ENCODE data around the gene PPBP.

Gene PPBP

DNA sequence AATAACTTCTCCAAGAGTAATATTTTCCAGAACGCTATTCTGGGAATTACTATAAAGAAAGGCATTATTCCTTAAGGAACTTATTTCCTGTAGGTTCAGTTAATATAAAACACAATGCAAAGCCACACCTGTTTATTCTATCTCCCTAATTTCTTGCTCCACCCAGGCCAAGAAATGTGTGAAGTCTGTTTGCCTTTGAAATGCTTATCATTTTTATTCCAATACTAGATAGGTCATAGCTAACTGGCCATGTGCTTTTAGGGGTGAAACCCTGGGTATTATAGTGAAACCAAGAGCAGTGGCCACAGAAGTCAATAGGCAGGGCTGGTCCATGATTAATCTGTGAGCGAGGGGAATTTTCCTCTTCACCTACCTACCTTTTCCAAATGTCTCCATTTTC lies 35.7 kb upstream of the PPBP start:
- Histone ChIP-seq H3K27ac (ENCODE audit: low read length) (no peak overlapping the region), H3K79me2 (ENCODE audit: insufficient read depth, low read length) (no peaks in the 10 kb centered on the region), H3K9me3 (ENCODE audit: insufficient read depth, low read length, severe bottlenecking) (no peaks in the 10 kb centered on the region), H3K36me3 (ENCODE audit: insufficient read depth, low read length) (no peaks in the 10 kb centered on the region), H3K9ac (ENCODE audit: low read depth, low read length) (no peak overlapping the region), H3K27me3 (ENCODE audit: insufficient read depth, low read length, poor library complexity) (no peaks in the 10 kb centered on the region), H2AFZ (ENCODE audit: low read depth, low read length) (no peak overlapping the region), H4K20me1 (ENCODE audit: insufficient read depth, low read length) (no peaks in the 10 kb centered on the region), H3K4me1 (ENCODE audit: insufficient read depth, low read length) (no peaks in the 10 kb centered on the region), H3K4me2 (ENCODE audit: insufficient read depth, low read length) (no peak overlapping the region), H3K4me3 (ENCODE audit: low read depth in 1 of 2, low read length in 2 of 2) (no peak overlapping the region)
- TF ChIP-seq EZH2 (IDR thresholded peaks at IDR 0.05; ENCODE audit: borderline replicate concordance, low read depth, low read length, severe bottlenecking), result no peak
- DNase-seq (no peak), ATAC-seq (ENCODE audit: insufficient read depth, low read depth) (no peak)

DNA sequence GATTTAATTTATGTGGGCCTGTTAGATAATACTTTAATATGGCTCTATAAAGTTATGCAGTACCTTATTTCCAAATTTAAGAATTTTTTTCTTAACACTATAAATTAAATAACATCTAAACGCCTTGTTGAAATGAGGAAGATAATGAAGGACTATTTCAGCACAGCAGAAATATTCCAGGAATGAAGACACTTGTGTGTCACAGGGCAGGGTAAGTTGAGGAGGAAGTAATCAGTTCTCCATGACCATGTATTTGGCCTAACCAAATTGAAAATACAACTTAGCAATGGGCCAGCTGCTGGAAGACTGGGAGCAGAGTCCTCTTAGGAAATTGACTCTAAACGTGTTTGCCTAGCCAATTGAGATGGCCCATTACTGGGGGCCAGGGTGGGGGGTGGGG lies 33.6 kb upstream of the PPBP start:
- Histone ChIP-seq H3K27me3 (ENCODE audit: insufficient read depth, low read length, poor library complexity) (no peaks in the 10 kb centered on the region), H2AFZ (ENCODE audit: low read depth, low read length) (no peak overlapping the region), H4K20me1 (ENCODE audit: insufficient read depth, low read length) (no peaks in the 10 kb centered on the region), H3K4me2 (ENCODE audit: insufficient read depth, low read length) (no peak overlapping the region), H3K36me3 (ENCODE audit: insufficient read depth, low read length) (no peaks in the 10 kb centered on the region), H3K27ac (ENCODE audit: low read length) (no peak overlapping the region), H3K9ac (ENCODE audit: low read depth, low read length) (no peak overlapping the region), H3K4me3 (ENCODE audit: low read depth in 1 of 2, low read length in 2 of 2) (no peak overlapping the region), H3K4me1 (ENCODE audit: insufficient read depth, low read length) (peaks cover 6% of the 10 kb centered on the region), H3K79me2 (ENCODE audit: insufficient read depth, low read length) (no peaks in the 10 kb centered on the region), H3K9me3 (ENCODE audit: insufficient read depth, low read length, severe bottlenecking) (no peaks in the 10 kb centered on the region)
- ATAC-seq (ENCODE audit: insufficient read depth, low read depth) (no peak), DNase-seq (no peak)
- TF ChIP-seq, protein P1, sequence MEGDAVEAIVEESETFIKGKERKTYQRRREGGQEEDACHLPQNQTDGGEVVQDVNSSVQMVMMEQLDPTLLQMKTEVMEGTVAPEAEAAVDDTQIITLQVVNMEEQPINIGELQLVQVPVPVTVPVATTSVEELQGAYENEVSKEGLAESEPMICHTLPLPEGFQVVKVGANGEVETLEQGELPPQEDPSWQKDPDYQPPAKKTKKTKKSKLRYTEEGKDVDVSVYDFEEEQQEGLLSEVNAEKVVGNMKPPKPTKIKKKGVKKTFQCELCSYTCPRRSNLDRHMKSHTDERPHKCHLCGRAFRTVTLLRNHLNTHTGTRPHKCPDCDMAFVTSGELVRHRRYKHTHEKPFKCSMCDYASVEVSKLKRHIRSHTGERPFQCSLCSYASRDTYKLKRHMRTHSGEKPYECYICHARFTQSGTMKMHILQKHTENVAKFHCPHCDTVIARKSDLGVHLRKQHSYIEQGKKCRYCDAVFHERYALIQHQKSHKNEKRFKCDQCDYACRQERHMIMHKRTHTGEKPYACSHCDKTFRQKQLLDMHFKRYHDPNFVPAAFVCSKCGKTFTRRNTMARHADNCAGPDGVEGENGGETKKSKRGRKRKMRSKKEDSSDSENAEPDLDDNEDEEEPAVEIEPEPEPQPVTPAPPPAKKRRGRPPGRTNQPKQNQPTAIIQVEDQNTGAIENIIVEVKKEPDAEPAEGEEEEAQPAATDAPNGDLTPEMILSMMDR (IDR thresholded peaks at IDR 0.05; ENCODE audit: borderline replicate concordance, extremely low read depth, low read length, poor library complexity, severe bottlenecking), result no peak
- TF ChIP-seq EZH2 (IDR thresholded peaks at IDR 0.05; ENCODE audit: borderline replicate concordance, low read depth, low read length, severe bottlenecking), result no peak

DNA sequence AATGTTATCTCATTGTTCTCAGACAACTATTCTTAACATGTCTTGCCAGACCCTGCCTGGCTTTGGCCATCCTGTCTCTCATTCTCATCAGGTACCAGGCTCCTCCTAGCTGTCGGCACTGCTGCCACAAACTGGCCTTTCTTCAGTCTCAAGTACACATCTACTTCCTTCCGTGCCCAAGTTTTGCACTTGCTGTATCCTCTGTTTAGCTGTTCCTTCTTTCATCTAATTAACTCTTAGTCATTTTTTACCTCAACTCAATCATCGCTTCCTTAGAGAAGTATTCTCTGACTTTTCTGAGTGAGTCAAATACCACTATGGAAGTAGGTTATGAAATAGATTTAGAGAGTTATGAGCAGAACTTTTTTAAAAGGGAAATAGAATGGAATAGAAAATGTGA lies 30.8 kb upstream of the PPBP start:
- Histone ChIP-seq H2AFZ (ENCODE audit: low read depth, low read length) (no peak overlapping the region), H3K79me2 (ENCODE audit: insufficient read depth, low read length) (no peaks in the 10 kb centered on the region), H3K36me3 (ENCODE audit: insufficient read depth, low read length) (no peaks in the 10 kb centered on the region), H3K9me3 (ENCODE audit: insufficient read depth, low read length, severe bottlenecking) (no peaks in the 10 kb centered on the region), H3K27ac (ENCODE audit: low read length) (no peak overlapping the region), H3K4me3 (ENCODE audit: low read depth in 1 of 2, low read length in 2 of 2) (no peak overlapping the region), H3K27me3 (ENCODE audit: insufficient read depth, low read length, poor library complexity) (no peaks in the 10 kb centered on the region), H3K4me1 (ENCODE audit: insufficient read depth, low read length) (peaks cover 27% of the 10 kb centered on the region), H4K20me1 (ENCODE audit: insufficient read depth, low read length) (no peaks in the 10 kb centered on the region), H3K9ac (ENCODE audit: low read depth, low read length) (no peak overlapping the region), H3K4me2 (ENCODE audit: insufficient read depth, low read length) (no peak overlapping the region)
- TF ChIP-seq EZH2 (IDR thresholded peaks at IDR 0.05; ENCODE audit: borderline replicate concordance, low read depth, low read length, severe bottlenecking), result no peak
- TF ChIP-seq, protein P1 (IDR thresholded peaks at IDR 0.05; ENCODE audit: borderline replicate concordance, extremely low read depth, low read length, poor library complexity, severe bottlenecking), result no peak
- DNase-seq, result no peak
- no peak for ATAC-seq (ENCODE audit: insufficient read depth, low read depth)

DNA sequence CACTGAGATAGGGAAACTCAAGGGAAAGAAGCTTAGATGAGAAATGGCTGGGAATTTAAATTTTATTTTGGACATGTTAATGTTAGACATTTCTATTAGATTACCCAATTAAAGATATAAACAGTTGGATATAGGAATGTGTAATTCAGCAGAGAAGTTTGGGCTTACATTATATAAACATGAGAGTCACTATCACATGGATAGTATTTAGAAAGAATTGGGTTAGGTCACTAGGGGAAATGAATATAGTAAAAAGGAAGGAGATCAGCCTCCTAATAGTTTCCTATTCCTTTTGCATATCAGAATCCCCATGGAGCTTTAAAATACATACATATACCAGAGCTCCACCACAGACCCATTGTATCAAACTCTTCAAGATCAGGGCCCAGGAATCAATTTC lies 30.1 kb upstream of the PPBP start:
- DNase-seq, result no peak
- H3K4me2 ChIP-seq (ENCODE audit: insufficient read depth, low read length), result no peak overlapping the region
- no peak overlapping the region for H2AFZ ChIP-seq (ENCODE audit: low read depth, low read length)
- H3K79me2 ChIP-seq (ENCODE audit: insufficient read depth, low read length), result no peaks in the 10 kb centered on the region
- no peak overlapping the region for H3K27ac ChIP-seq (ENCODE audit: low read length)
- ATAC-seq (ENCODE audit: insufficient read depth, low read depth), result no peak
- no peaks in the 10 kb centered on the region for H3K36me3 ChIP-seq (ENCODE audit: insufficient read depth, low read length)
- no peaks in the 10 kb centered on the region for H3K9me3 ChIP-seq (ENCODE audit: insufficient read depth, low read length, severe bottlenecking)
- TF ChIP-seq EZH2 (IDR thresholded peaks at IDR 0.05; ENCODE audit: borderline replicate concordance, low read depth, low read length, severe bottlenecking), result no peak
- TF ChIP-seq, protein P1 (IDR thresholded peaks at IDR 0.05; ENCODE audit: borderline replicate concordance, extremely low read depth, low read length, poor library complexity, severe bottlenecking), result no peak
- H3K27me3 ChIP-seq (ENCODE audit: insufficient read depth, low read length, poor library complexity), result no peaks in the 10 kb centered on the region
- peaks cover 27% of the 10 kb centered on the region for H3K4me1 ChIP-seq (ENCODE audit: insufficient read depth, low read length)
- H3K9ac ChIP-seq (ENCODE audit: low read depth, low read length), result no peak overlapping the region
- H3K4me3 ChIP-seq (ENCODE audit: low read depth in 1 of 2, low read length in 2 of 2), result no peak overlapping the region
- H4K20me1 ChIP-seq (ENCODE audit: insufficient read depth, low read length), result no peaks in the 10 kb centered on the region

Data from DND-41 (cell line).